IPS-18a (cell line): Measurements from ENCODE around the gene PTGDR.

ENCODE experiments used
- H3K27ac ChIP-seq: one replicate; pipeline ENCODE4 v1.5.1; 2013; ENCODE audit warnings: low read length
- H3K27me3 ChIP-seq: one replicate; pipeline ENCODE4 v1.6.1; 2013; ENCODE audit warnings: mild to moderate bottlenecking, low read length; ENCODE audit not compliant: control insufficient read depth, insufficient read depth
- H3K36me3 ChIP-seq: one replicate; pipeline ENCODE4 v1.6.1; 2013; ENCODE audit warnings: low read depth, low read length; ENCODE audit not compliant: control insufficient read depth
- H3K4me1 ChIP-seq: one replicate; pipeline ENCODE4 v1.6.1; 2013; ENCODE audit warnings: low read depth, low read length; ENCODE audit not compliant: control insufficient read depth
- H3K4me3 ChIP-seq: one replicate; pipeline ENCODE4 v1.5.1; 2013; ENCODE audit warnings: low read length
- H3K9ac ChIP-seq: one replicate; pipeline ENCODE4 v1.6.1; 2013; ENCODE audit warnings: mild to moderate bottlenecking, low read length, moderate library complexity
- H3K9me3 ChIP-seq: one replicate; pipeline ENCODE4 v1.6.1; 2013; ENCODE audit warnings: low read depth, low read length; ENCODE audit not compliant: control insufficient read depth

Gene PTGDR

DNA sequence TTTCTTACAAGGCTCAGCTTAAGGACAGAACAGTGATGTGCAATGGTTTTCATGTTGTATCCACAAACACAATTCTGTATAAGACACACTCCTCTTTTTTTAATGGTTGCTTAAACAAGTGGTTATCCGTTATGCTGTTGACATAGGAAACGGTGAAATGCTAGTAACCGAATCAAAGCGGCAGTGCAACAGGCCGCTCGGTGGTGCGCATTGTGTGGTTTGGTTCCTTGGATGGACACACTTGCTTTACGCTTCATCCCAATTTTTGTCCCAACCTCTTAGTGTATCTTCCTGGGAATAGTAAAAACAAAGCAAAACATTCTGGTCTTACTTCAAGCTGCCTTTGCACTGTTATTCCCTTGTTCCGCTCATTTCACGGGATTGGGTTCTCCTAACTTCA is 46.0 kb downstream of the PTGDR start:
- peaks cover 8% of the 10 kb centered on the region for H3K4me1 ChIP-seq
- H3K4me3 ChIP-seq, result peak overlapping the region; percentile 72
- peaks cover 70% of the 10 kb centered on the region for H3K27me3 ChIP-seq
- no peak overlapping the region for H3K27ac ChIP-seq
- no peak overlapping the region for H3K9ac ChIP-seq
- H3K9me3 ChIP-seq, result no peaks in the 10 kb centered on the region
- no peaks in the 10 kb centered on the region for H3K36me3 ChIP-seq

DNA sequence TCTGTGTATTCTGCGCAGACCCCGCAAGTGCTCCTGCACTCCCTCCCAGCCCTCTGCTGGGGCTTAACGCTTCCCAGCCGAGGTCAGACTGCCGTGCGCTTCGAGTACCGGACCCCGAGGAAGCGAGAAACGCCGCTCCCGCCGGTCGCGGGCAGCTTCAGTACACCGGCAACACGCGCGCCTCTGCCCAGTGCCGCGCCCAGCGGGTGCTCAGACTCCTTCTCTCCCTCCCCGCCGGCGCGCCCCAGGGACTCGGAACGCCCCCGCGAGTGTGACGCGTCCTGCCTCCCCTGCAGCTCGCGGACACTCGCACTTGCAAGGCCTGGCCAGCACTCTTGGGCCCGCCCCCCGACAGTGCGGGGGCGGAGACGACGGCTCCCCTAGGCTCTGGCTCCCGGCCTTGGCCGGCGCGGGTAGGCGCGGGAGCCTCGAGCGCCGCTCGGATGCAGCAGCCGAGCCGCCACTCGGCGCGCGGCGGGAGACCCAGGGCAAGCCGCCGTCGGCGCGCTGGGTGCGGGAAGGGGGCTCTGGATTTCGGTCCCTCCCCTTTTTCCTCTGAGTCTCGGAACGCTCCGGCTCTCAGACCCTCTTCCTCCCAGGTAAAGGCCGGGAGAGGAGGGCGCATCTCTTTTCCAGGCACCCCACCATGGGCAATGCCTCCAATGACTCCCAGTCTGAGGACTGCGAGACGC is 46.6 kb downstream of the PTGDR start, which contains the start of gene PTGER2:
TSS of gene PTGER2 (plus strand) at position 410 of the 692 bp plus-strand sequence. CDS start at position 647, 237 bp downstream.
- peaks cover 8% of the 10 kb centered on the region for H3K4me1 ChIP-seq
- H3K27me3 ChIP-seq, result peaks cover 70% of the 10 kb centered on the region
- H3K9ac ChIP-seq, result no peak within 1 kb of the TSS
- no peaks in the 10 kb centered on the region for H3K36me3 ChIP-seq
- no peak within 1 kb of the TSS for H3K27ac ChIP-seq
- peak within 1 kb of the TSS; percentile 72 for H3K4me3 ChIP-seq
- H3K9me3 ChIP-seq, result no peaks in the 10 kb centered on the region

DNA sequence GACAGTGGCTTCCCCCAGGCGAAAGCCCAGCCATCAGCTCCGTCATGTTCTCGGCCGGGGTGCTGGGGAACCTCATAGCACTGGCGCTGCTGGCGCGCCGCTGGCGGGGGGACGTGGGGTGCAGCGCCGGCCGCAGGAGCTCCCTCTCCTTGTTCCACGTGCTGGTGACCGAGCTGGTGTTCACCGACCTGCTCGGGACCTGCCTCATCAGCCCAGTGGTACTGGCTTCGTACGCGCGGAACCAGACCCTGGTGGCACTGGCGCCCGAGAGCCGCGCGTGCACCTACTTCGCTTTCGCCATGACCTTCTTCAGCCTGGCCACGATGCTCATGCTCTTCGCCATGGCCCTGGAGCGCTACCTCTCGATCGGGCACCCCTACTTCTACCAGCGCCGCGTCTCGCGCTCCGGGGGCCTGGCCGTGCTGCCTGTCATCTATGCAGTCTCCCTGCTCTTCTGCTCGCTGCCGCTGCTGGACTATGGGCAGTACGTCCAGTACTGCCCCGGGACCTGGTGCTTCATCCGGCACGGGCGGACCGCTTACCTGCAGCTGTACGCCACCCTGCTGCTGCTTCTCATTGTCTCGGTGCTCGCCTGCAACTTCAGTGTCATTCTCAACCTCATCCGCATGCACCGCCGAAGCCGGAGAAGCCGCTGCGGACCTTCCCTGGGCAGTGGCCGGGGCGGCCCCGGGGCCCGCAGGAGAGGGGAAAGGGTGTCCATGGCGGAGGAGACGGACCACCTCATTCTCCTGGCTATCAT is 47.3 kb downstream of the PTGDR start:
- H3K4me3 ChIP-seq, result peak overlapping the region; percentile 72
- H3K9me3 ChIP-seq, result no peaks in the 10 kb centered on the region
- no peaks in the 10 kb centered on the region for H3K36me3 ChIP-seq
- H3K9ac ChIP-seq, result no peak overlapping the region
- no peak overlapping the region for H3K27ac ChIP-seq
- peaks cover 70% of the 10 kb centered on the region for H3K27me3 ChIP-seq
- peaks cover 8% of the 10 kb centered on the region for H3K4me1 ChIP-seq

DNA sequence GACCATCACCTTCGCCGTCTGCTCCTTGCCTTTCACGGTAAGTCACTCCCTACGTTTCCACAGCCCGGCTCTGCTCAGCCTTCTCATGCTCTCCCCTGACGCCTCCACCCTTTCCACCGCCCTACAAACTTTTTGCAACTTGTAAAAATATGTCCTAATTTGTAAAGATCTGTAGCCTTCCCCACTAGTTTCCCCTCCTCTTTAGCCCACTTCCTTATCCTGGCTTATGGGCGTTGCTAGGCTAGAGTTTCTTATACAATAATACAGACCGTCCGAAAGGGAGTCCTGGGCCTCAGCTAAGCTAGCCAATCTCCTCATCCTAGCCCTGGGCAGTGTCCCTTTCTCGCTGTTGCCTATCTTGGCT is 47.8 kb downstream of the PTGDR start:
- Histone ChIP-seq H3K4me1 (peaks cover 8% of the 10 kb centered on the region), H3K27me3 (peaks cover 70% of the 10 kb centered on the region), H3K27ac (no peak overlapping the region), H3K9me3 (no peaks in the 10 kb centered on the region), H3K9ac (no peak overlapping the region), H3K4me3 (peak overlapping the region; percentile 72), H3K36me3 (no peaks in the 10 kb centered on the region)

DNA sequence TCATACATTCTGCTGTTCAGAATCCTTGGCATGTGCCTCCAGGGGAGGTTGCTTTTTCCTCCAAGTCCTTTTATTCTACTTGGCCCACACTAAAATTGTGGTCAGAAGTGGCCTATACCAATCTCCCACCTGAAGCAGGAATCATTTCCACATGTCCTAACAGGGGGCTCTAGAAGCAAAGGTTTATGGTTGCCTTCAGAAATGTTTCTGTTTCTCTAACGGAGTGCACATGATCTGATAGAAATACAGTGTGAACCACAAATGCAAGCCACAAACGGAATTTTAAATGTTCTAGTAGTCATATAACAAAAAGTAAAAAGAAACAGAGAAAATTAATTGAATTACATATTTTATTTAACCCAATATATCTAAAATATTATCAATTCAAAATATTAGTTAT is 50.6 kb downstream of the PTGDR start:
- H3K27ac ChIP-seq, result no peak overlapping the region
- H3K4me3 ChIP-seq, result no peak overlapping the region
- peaks cover 49% of the 10 kb centered on the region for H3K27me3 ChIP-seq
- H3K4me1 ChIP-seq, result peaks cover 8% of the 10 kb centered on the region
- no peak overlapping the region for H3K9ac ChIP-seq
- H3K9me3 ChIP-seq, result peaks cover 5% of the 10 kb centered on the region
- H3K36me3 ChIP-seq, result no peaks in the 10 kb centered on the region

DNA sequence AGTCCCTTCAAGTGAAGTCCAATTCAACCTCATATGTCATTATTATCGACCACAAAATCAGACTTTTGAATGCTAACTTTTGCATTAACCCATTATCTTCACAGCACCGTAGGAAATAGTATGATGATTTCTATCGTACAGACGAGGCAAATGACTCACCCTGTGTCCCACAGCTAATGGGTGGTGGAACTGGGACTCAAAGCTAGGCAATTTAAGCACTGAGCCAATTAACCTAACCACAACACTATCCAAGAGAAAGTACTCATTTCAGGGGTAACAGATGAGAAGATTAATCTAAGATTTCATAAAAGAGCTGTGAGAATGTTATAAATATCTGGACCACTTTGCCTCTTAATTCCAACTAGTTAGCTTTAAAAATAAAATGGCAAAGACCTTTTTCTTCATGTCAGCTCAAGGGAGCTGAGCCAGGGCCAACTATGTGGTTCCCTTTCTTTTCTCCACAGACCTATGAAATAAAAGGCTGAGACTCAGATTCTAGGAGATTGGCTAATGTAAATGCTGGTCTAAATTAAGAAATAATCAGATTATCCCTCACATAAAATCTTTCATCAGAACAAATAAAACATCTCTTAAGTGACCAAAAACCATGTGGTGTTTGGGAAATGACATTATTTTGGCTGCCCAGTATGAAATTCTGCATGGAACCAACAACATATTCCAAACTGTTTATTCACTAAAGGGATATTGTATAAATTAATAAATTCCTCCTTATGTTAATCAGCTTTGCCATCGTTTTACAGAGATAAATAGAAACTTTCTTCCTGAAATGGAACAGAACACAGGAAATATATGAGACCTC is 51.5 kb downstream of the PTGDR start:
- no peak overlapping the region for H3K4me3 ChIP-seq
- H3K9ac ChIP-seq, result no peak overlapping the region
- peaks cover 5% of the 10 kb centered on the region for H3K4me1 ChIP-seq
- H3K27me3 ChIP-seq, result peaks cover 40% of the 10 kb centered on the region
- H3K9me3 ChIP-seq, result peaks cover 5% of the 10 kb centered on the region
- H3K36me3 ChIP-seq, result no peaks in the 10 kb centered on the region
- H3K27ac ChIP-seq, result no peak overlapping the region

DNA sequence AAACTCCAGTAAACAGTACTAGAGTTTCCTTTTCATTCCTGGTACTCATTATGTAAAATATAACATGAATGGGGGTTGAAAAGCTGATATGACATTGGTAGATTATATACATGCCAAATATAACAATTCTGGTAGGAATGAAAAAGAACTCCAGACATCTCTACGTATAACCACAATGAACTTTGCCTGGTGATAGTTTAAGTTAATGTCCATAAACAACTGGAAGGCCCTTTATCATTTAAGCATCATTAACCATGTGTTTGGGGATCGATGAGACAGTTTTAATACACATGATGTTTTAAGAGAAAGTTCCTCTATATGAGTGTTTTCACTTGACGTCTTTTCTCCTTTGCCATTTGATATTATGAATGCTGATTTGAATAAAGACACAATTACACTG is 52.4 kb downstream of the PTGDR start:
- H3K4me1 ChIP-seq, result peaks cover 5% of the 10 kb centered on the region
- no peak overlapping the region for H3K27ac ChIP-seq
- H3K27me3 ChIP-seq, result peaks cover 31% of the 10 kb centered on the region
- H3K9me3 ChIP-seq, result peaks cover 5% of the 10 kb centered on the region
- H3K4me3 ChIP-seq, result no peak overlapping the region
- H3K36me3 ChIP-seq, result no peaks in the 10 kb centered on the region
- no peak overlapping the region for H3K9ac ChIP-seq

DNA sequence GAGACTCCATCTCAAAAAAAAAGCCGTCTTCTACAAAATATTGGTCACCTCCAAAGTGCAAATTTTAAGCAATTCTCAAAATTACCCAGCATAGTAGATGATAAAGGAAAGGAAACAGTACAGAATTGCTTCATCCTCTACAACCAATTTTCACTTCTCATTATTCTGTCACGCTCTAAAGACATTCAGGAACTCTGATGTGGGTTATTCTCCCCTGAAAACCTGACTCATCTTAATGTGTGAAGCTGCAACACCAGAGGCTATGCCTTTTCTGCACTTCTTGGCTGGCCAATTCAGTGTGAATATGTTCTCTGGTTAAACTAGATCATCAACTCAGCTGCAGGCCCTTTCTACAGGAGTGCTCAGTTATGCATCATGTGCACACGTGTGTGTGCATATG is 57.6 kb downstream of the PTGDR start:
- no peaks in the 10 kb centered on the region for H3K27me3 ChIP-seq
- no peak overlapping the region for H3K4me3 ChIP-seq
- peaks cover 5% of the 10 kb centered on the region for H3K9me3 ChIP-seq
- no peaks in the 10 kb centered on the region for H3K36me3 ChIP-seq
- no peak overlapping the region for H3K9ac ChIP-seq
- H3K27ac ChIP-seq, result no peak overlapping the region
- H3K4me1 ChIP-seq, result no peaks in the 10 kb centered on the region

DNA sequence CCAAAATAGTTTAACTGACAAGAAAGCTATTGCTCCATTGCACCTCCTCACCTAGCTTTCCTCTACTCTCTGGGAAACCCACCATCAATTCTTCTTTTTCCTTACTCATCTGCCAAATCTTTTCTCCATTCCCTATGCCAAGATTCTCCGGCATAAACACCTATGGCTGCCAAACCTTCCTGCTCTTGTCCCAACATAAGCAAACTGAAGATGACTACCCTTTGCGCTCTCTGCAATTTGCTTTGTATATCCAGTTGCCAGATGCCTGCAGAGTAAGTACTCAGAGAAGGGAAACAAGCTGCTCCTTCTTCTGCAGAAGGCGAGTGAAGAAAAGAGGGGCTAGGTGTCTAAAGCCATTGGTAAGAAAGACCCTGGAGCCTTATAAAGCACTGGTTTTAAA is 58.1 kb downstream of the PTGDR start:
- Histone ChIP-seq H3K4me1 (no peaks in the 10 kb centered on the region), H3K36me3 (no peaks in the 10 kb centered on the region), H3K4me3 (no peak overlapping the region), H3K27ac (no peak overlapping the region), H3K9me3 (peaks cover 5% of the 10 kb centered on the region), H3K27me3 (no peaks in the 10 kb centered on the region), H3K9ac (no peak overlapping the region)
